ENCODE data around the gene CD93.

CD93 gene

GRCh38 chr20:23112595-23112994, 26.5 kb upstream of the CD93 start:
- Mint-ChIP-seq H3K36me3 (no peaks in the 10 kb centered on the region), H3K4me1 (no peaks in the 10 kb centered on the region), H3K27ac (no peak overlapping the region), H3K27me3 (no peaks in the 10 kb centered on the region), H3K9me3 (no peaks in the 10 kb centered on the region), H3K4me3 (no peak overlapping the region)
- ATAC-seq = no peak

- no peaks in the 10 kb centered on the region for H3K4me1 Mint-ChIP-seq
- H3K27me3 Mint-ChIP-seq = no peaks in the 10 kb centered on the region
- H3K27ac Mint-ChIP-seq = no peak overlapping the region
- H3K4me3 Mint-ChIP-seq = no peak overlapping the region
- no peak for ATAC-seq
- no peaks in the 10 kb centered on the region for H3K36me3 Mint-ChIP-seq
- no peaks in the 10 kb centered on the region for H3K9me3 Mint-ChIP-seq
These were observed 25.8 kb upstream of the CD93 start for GRCh38 chr20:23111944-23112342.

DNA sequence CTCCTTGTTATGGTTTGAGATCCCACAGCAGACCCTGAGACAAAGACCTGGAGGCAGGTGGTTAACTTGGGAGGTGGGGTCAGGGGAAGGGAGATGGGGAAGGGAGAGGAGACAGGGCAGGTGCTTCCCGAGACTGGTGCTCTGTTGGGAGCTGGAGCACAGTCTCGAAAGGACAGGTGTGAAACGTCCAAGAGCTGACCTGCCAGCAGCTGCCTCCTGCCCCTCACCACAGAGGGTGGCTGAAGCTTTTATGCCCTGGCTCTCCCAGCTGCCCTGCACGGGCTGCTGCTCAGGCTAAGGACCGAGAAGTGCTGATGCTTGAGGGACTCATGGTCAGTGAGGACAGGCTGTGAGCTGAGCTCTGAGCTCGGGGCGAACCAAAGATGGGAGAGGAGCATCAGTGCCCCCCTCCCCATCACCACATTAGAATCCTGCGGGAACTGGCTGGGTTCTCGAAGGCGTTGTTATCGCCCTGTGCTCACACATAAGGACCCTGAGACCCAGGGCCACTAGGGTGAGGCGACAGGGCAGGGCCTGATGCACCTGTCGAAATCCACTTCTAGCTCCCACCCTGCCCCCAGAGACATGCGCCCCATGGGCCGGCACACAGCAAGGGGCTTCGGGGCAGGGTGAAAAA, 25.3 kb upstream of the CD93 start:
- H3K27me3 Mint-ChIP-seq = no peaks in the 10 kb centered on the region
- no peak overlapping the region for H3K27ac Mint-ChIP-seq
- no peaks in the 10 kb centered on the region for H3K36me3 Mint-ChIP-seq

DNA sequence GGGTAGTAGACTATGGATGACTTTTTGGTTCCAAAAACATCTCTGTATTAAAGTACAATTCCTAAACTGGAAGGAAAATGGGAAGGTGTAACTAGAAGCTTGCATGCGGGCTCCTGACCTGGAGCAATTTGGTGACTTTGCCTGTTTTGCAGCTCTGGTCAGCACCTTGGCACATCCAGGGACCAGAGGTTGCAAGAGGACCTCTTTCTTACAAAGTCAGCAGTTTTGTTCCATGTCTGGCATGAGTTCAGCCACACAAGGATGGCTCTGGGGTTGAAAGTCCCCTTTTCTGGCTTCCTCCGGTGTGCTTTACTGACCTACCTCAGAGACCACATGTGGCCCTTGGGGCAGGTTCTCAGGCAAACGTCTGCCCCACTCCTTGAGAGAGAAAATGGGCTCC, 22.7 kb upstream of the CD93 start:
- no peak for ATAC-seq
- H3K4me1 Mint-ChIP-seq = no peaks in the 10 kb centered on the region
- no peaks in the 10 kb centered on the region for H3K36me3 Mint-ChIP-seq

More for the DNA sequence above, 25.3 kb upstream of the CD93 start:
- ATAC-seq = no peak
- Mint-ChIP-seq H3K4me1 (no peaks in the 10 kb centered on the region), H3K4me3 (no peak overlapping the region), H3K9me3 (no peaks in the 10 kb centered on the region)

DNA sequence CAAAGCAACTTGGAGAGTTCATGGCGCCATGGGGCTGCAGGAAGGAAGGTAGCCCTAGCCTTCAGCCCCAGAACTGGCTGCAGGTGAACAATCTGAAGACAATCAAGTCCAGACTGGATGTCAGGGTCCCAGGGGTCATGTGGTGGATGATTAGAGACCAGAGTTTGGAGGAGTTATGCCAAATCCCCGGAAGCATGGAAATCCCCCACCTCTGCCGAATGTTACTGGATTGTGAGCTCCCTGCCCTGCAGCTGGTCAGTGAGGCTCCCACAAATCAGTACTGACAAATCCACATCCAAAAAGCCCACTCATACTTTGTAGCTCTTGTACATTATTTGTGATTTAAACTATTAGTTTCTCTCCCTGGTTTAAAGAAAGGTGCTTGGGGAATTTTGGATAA, 21.3 kb upstream of the CD93 start:
- no peak overlapping the region for H3K27ac Mint-ChIP-seq
- no peak for ATAC-seq
- no peaks in the 10 kb centered on the region for H3K27me3 Mint-ChIP-seq
- H3K9me3 Mint-ChIP-seq = no peaks in the 10 kb centered on the region
- H3K4me3 Mint-ChIP-seq = no peak overlapping the region
- H3K4me1 Mint-ChIP-seq = no peaks in the 10 kb centered on the region
- no peaks in the 10 kb centered on the region for H3K36me3 Mint-ChIP-seq

More for the DNA sequence above, 22.7 kb upstream of the CD93 start:
- H3K9me3 Mint-ChIP-seq = no peaks in the 10 kb centered on the region
- H3K27ac Mint-ChIP-seq = no peak overlapping the region
- no peaks in the 10 kb centered on the region for H3K27me3 Mint-ChIP-seq
- no peak overlapping the region for H3K4me3 Mint-ChIP-seq

DNA sequence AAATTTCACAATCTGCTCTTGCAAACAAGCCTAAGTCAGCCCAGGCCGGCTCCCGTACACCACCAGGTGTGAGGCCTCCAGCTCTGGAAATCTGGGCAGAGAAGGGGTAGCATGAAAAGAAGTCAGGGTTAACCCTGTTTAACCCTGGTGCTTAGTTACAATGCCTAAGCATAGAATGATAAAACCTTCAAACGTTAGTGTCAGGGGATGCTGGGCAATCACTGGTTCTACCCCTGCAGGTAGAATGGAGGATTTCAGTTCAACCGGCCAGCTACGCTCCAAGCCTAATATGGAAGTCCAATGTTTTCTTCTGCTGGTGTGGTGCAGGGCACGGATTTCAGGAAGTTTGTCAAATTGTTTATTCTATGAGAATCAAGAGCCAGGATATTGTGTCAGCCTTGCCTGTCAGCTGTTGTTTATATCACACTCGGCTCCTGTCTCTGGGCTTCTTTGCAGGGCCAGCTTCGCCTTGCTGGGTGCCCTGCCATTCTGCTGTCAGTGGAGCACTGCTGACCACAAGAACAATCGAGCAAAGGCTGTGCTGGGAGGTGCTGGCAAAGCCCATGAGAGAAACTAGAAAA, 20.2 kb upstream of the CD93 start:
- H3K4me3 Mint-ChIP-seq = no peak overlapping the region
- H3K27me3 Mint-ChIP-seq = no peaks in the 10 kb centered on the region
- H3K4me1 Mint-ChIP-seq = no peaks in the 10 kb centered on the region
- ATAC-seq = no peak
- H3K9me3 Mint-ChIP-seq = no peaks in the 10 kb centered on the region
- H3K27ac Mint-ChIP-seq = no peak overlapping the region
- H3K36me3 Mint-ChIP-seq = no peaks in the 10 kb centered on the region

- H3K27ac Mint-ChIP-seq = no peak overlapping the region
- no peaks in the 10 kb centered on the region for H3K36me3 Mint-ChIP-seq
- no peak for ATAC-seq
- H3K4me1 Mint-ChIP-seq = no peaks in the 10 kb centered on the region
- no peak overlapping the region for H3K4me3 Mint-ChIP-seq
- peaks cover 4% of the 10 kb centered on the region for H3K9me3 Mint-ChIP-seq
- H3K27me3 Mint-ChIP-seq = no peaks in the 10 kb centered on the region
These were observed 19.1 kb upstream of the CD93 start for GRCh38 chr20:23105193-23105592.

DNA sequence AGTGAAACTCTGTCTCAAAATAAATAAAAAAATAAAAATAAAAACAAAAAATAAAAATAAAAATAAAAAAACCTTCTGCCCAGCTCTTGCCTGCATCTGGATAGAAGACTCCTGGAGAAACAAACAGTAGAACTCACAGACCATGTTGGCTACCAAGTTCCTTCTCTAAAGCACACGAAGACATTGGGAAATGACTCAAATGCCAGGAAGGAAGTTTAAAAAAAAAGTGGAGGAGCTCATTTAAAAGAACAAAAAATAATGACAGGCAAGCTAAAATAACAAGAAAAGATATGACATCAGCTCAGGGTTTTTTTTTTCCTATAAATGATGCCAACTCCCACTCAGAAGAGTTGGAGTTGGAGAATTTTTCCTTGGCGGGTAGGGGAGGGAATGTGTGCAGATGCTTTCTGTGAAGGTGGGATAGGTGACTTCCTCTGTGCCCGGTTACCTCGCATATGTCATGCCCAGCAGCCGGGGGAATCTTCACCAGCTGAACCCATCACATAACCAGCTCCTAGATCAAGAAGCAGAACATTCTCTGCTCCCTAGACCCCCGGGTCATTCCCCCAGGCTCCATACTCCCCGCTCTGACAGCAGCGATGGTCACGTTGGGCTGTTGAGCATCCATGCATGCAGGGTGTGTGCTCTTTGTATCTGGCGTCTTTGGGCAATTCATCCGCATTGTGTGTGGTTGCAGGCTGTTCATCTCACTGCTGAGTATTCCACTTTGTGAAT, 17.3 kb upstream of the CD93 start:
- Mint-ChIP-seq H3K27ac (no peak overlapping the region), H3K9me3 (peaks cover 4% of the 10 kb centered on the region), H3K36me3 (no peaks in the 10 kb centered on the region), H3K4me1 (no peaks in the 10 kb centered on the region), H3K4me3 (no peak overlapping the region), H3K27me3 (no peaks in the 10 kb centered on the region)
- no peak for ATAC-seq

DNA sequence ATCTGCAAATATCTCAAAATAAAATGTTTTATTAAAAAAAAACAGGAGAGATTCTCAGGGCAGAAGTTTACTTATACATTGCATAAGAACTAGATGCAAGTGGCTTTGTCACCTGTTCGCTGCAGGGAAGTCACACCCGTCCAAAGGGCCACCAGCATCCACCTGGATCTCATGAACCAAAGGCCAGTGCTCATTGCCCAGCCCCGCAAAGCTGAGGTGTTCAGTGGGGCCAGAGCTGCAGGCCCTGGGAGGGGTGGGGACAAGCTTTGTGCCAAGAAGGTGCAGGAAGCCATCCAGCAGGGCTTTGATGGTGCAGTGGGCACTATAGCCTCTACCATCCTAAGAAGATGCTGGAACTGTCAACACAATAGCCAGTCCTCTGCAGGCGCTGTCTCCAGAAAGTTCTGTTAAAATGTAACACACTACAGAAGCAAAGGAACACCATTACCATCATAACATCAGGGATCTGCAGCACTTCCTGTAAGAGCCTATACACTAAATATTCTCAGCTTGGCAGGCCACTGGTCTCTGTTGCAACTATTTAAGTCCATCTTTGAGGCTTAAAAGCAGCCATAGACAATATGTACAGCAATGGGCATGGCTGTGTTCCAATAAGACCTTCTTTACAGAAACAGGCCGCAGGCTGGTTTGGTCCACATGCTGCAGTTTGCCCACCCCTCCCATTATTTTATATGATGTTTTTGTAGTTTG, 15.7 kb upstream of the CD93 start:
- Mint-ChIP-seq H3K27ac (no peak overlapping the region), H3K9me3 (peaks cover 4% of the 10 kb centered on the region), H3K4me1 (no peaks in the 10 kb centered on the region), H3K36me3 (no peaks in the 10 kb centered on the region), H3K27me3 (no peaks in the 10 kb centered on the region), H3K4me3 (no peak overlapping the region)
- no peak for ATAC-seq

GRCh38 chr20:23100720-23101107, 14.6 kb upstream of the CD93 start:
- H3K27me3 Mint-ChIP-seq = no peaks in the 10 kb centered on the region
- H3K27ac Mint-ChIP-seq = no peak overlapping the region
- peaks cover 4% of the 10 kb centered on the region for H3K9me3 Mint-ChIP-seq
- no peaks in the 10 kb centered on the region for H3K4me1 Mint-ChIP-seq
- no peak for ATAC-seq
- no peaks in the 10 kb centered on the region for H3K36me3 Mint-ChIP-seq
- H3K4me3 Mint-ChIP-seq = no peak overlapping the region

GRCh38 chr20:23099791-23100719, 13.9 kb upstream of the CD93 start:
- Mint-ChIP-seq H3K36me3 (no peaks in the 10 kb centered on the region), H3K4me3 (no peak overlapping the region), H3K9me3 (peaks cover 4% of the 10 kb centered on the region), H3K27ac (no peak overlapping the region), H3K27me3 (no peaks in the 10 kb centered on the region), H3K4me1 (no peaks in the 10 kb centered on the region)
- ATAC-seq = no peak

DNA sequence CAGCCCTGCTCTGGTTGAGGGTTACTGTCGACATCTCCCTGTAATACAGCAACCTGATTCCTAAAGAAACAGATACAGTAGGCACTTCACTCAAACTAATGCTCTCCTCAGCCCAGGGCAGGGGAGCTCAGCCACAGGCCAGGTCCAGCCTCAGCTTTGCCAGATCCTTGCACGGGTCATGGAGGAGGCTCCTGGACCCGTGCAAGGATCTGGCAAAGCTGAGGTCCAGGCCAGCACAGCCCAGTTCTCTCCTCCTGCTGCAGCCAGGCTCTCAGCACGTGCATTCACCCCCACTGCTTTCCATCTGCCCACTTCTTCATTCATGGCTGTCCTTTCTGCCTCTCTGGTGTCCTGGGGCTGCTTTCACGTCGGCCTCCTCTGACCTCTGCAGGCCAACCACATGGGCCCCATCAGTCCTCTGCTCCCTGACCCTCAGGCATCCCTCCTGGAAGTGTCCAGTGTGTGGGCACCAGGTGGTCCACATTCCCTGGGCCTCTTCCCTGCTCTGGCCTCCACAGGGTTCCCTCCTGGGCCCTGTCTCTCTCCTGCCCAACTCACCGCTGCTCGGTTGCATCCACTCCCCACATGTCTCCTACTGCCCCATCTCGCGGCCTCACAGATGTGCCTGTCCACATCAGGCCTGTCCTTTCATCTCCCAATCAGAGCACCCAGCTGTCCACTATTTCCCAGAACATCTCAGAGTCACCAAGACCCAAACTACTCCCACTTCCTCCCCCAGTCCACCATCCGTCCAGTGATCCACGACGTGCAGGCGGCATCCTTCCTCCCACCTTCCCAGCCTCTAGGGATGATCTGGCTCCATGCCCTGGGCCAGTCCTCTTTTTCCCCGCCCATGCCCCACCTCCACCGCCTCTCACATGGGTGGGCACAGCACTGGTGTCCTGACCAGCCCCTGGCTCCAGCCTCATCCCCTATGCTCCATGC, 11.8 kb upstream of the CD93 start:
- H3K36me3 Mint-ChIP-seq = no peaks in the 10 kb centered on the region
- no peaks in the 10 kb centered on the region for H3K4me1 Mint-ChIP-seq
- ATAC-seq = peak; percentile 37
- no peaks in the 10 kb centered on the region for H3K27me3 Mint-ChIP-seq
- H3K4me3 Mint-ChIP-seq = no peak overlapping the region
- no peak overlapping the region for H3K27ac Mint-ChIP-seq
- peaks cover 4% of the 10 kb centered on the region for H3K9me3 Mint-ChIP-seq

DNA sequence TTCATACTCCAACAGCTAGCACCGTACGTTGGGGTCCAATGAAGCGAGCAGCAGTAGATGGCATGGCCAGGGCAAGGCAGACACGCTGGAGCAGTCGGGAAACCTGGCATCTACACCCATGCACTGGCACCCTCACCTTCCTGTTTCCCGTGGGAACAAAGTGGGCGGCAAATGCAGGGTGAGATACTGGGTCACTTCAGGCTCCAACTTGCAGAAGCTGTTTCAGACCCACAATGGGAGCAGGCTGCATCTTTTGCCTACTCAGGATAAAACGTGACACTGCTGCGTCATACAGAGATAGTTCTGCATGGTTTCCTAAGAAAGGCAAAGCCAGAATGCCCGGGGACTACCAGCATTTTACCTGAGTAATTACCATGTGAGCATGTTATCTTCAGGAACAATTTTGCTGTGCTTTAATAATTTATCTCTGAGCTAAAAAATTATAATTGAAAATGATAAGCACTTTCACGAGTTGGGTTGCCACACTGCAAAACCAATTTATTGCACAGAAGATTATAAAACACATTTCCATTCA, 10.9 kb upstream of the CD93 start:
- Mint-ChIP-seq H3K4me3 (no peak overlapping the region), H3K27ac (no peak overlapping the region)

GRCh38 chr20:23096097-23096496, 10.0 kb upstream of the CD93 start:
- H3K4me3 Mint-ChIP-seq = no peak overlapping the region
- no peak overlapping the region for H3K27ac Mint-ChIP-seq
- H3K9me3 Mint-ChIP-seq = peaks cover 4% of the 10 kb centered on the region
- ATAC-seq = no peak
- no peaks in the 10 kb centered on the region for H3K36me3 Mint-ChIP-seq
- H3K27me3 Mint-ChIP-seq = no peaks in the 10 kb centered on the region
- H3K4me1 Mint-ChIP-seq = no peaks in the 10 kb centered on the region

More for the DNA sequence above, 10.9 kb upstream of the CD93 start:
- no peak for ATAC-seq
- Mint-ChIP-seq H3K4me1 (no peaks in the 10 kb centered on the region), H3K36me3 (no peaks in the 10 kb centered on the region), H3K27me3 (no peaks in the 10 kb centered on the region), H3K9me3 (peaks cover 4% of the 10 kb centered on the region)

All from stimulated activated memory B cell treated with anti-CD40 and anti-IgM and Interleukin-4, amounts not matched to agents 10 μg/mL and 1 μg/mL and 100 μg/mL, for 72 hours (primary cell).